ENCODE results near the gene ROBO1. TPM values are rescaled to one million over a fixed set of nuclear protein-coding genes. Genes with fewer than 3 reads are reported as not detected.

The ROBO1 gene
- total and polyA plus RNA-seq, 4 donors = 68.8 to 181 (median 106) TPM

DNA sequence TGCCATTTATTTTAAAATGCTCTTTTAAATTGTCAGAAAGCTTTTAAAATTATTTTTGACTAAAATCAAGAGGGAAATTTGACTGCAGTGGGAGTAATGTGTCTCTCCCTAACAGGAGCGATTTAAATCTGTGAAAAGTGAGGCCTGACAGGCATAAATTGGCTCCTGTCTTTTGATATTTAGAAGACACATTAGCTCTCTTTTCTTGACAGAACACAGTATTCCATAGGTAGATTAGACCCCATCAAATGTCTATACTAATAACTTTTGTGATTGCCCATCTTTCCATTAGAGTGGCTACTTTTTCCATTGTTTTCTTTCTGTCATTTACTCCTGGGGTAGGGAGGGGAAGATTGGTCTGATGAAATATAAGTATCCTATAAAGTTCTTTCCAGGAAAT lies 866.3 kb downstream of the ROBO1 start:
- H3K27ac ChIP-seq (ENCODE audit: low read depth, low read length) = no peak overlapping the region
- no peak for DNase-seq (ENCODE audit: low read depth in 4 of 6, low spot score in 6 of 6)
- no peaks in the 10 kb centered on the region for H3K9me3 ChIP-seq (ENCODE audit: control insufficient read depth, insufficient read depth, low read length)
- no peak overlapping the region for H3K4me3 ChIP-seq (ENCODE audit: low read depth, low read length)
- no peaks in the 10 kb centered on the region for H3K27me3 ChIP-seq (ENCODE audit: control insufficient read depth, insufficient read depth, low read length)
- no peaks in the 10 kb centered on the region for H3K36me3 ChIP-seq (ENCODE audit: control insufficient read depth, insufficient read depth, low read length)
- no CpG with 5 or more reads among the region's 1 CpG for WGBS (ENCODE audit: insufficient coverage)
- no peaks in the 10 kb centered on the region for H3K4me1 ChIP-seq (ENCODE audit: control insufficient read depth, insufficient read depth, low read length)

DNA sequence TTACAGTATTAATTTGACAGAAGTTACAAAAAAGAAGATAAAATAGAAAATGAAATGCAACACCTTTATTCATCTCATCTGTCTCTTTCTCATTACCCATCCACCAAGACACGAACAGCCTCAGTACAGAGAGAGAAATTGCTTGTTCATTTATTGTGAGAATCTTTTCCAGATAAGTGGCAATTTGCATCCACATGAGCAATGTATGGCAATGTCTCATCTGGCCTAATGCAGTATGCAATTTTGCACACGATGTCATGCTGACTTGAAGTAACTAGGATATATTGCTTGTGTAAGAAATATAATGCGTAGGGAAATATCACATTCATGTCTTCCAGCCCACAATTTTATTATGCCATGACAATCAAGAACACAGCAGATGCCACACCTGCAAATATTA lies 866.9 kb downstream of the ROBO1 start:
- Histone ChIP-seq H3K9me3 (ENCODE audit: control insufficient read depth, insufficient read depth, low read length) (no peaks in the 10 kb centered on the region), H3K27ac (ENCODE audit: low read depth, low read length) (no peak overlapping the region), H3K4me1 (ENCODE audit: control insufficient read depth, insufficient read depth, low read length) (no peaks in the 10 kb centered on the region), H3K27me3 (ENCODE audit: control insufficient read depth, insufficient read depth, low read length) (no peaks in the 10 kb centered on the region), H3K4me3 (ENCODE audit: low read depth, low read length) (no peak overlapping the region), H3K36me3 (ENCODE audit: control insufficient read depth, insufficient read depth, low read length) (no peaks in the 10 kb centered on the region)
- DNase-seq (ENCODE audit: low read depth in 4 of 6, low spot score in 6 of 6) = peak in 1 of 6 donors; percentile 78
- no CpG with 5 or more reads among the region's 3 CpGs for WGBS (ENCODE audit: insufficient coverage)

GRCh38 chr3:78900426-78900825 lies 867.4 kb downstream of the ROBO1 start:
- H3K27ac ChIP-seq (ENCODE audit: low read depth, low read length) = no peak overlapping the region
- H3K4me1 ChIP-seq (ENCODE audit: control insufficient read depth, insufficient read depth, low read length) = no peaks in the 10 kb centered on the region
- H3K9me3 ChIP-seq (ENCODE audit: control insufficient read depth, insufficient read depth, low read length) = no peaks in the 10 kb centered on the region
- no peaks in the 10 kb centered on the region for H3K36me3 ChIP-seq (ENCODE audit: control insufficient read depth, insufficient read depth, low read length)
- WGBS (ENCODE audit: insufficient coverage) = no CpG with 5 or more reads among the region's 1 CpG
- no peak overlapping the region for H3K4me3 ChIP-seq (ENCODE audit: low read depth, low read length)
- DNase-seq (ENCODE audit: low read depth in 4 of 6, low spot score in 6 of 6) = no peak
- no peaks in the 10 kb centered on the region for H3K27me3 ChIP-seq (ENCODE audit: control insufficient read depth, insufficient read depth, low read length)

GRCh38 chr3:78895528-78895927 lies 872.3 kb downstream of the ROBO1 start:
- H3K36me3 ChIP-seq (ENCODE audit: control insufficient read depth, insufficient read depth, low read length) = no peaks in the 10 kb centered on the region
- no peaks in the 10 kb centered on the region for H3K9me3 ChIP-seq (ENCODE audit: control insufficient read depth, insufficient read depth, low read length)
- no peak overlapping the region for H3K27ac ChIP-seq (ENCODE audit: low read depth, low read length)
- H3K4me3 ChIP-seq (ENCODE audit: low read depth, low read length) = no peak overlapping the region
- H3K4me1 ChIP-seq (ENCODE audit: control insufficient read depth, insufficient read depth, low read length) = no peaks in the 10 kb centered on the region
- no peaks in the 10 kb centered on the region for H3K27me3 ChIP-seq (ENCODE audit: control insufficient read depth, insufficient read depth, low read length)
- no peak for DNase-seq (ENCODE audit: low read depth in 4 of 6, low spot score in 6 of 6)

DNA sequence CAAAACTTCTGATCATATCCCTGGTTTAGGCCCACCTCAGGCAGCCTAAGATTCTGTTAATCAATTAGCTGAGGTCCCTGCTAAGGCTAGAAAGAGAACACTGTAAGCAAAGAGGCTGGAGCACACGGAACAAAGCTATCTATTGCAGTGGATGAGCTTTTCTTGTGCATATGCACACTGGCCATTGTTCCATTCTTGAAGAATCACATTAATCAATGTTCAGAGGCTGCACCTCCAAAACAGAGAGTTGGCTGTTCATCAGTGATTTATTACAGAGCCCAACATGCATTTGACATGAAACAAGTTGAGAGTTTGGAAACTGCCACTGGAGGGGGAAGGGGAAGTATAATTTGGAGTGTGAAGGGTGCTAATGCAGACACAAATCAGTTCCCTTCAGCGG lies 873.0 kb downstream of the ROBO1 start:
- Histone ChIP-seq H3K9me3 (ENCODE audit: control insufficient read depth, insufficient read depth, low read length) (no peaks in the 10 kb centered on the region), H3K4me1 (ENCODE audit: control insufficient read depth, insufficient read depth, low read length) (no peaks in the 10 kb centered on the region), H3K36me3 (ENCODE audit: control insufficient read depth, insufficient read depth, low read length) (no peaks in the 10 kb centered on the region), H3K27ac (ENCODE audit: low read depth, low read length) (no peak overlapping the region), H3K4me3 (ENCODE audit: low read depth, low read length) (no peak overlapping the region), H3K27me3 (ENCODE audit: control insufficient read depth, insufficient read depth, low read length) (no peaks in the 10 kb centered on the region)
- DNase-seq (ENCODE audit: low read depth in 4 of 6, low spot score in 6 of 6) = peak in 5 of 6 donors; percentile 9 to 73 (median 25)
- 60% methylated on average over 1 of the region's 2 CpGs for WGBS (ENCODE audit: insufficient coverage)

DNA sequence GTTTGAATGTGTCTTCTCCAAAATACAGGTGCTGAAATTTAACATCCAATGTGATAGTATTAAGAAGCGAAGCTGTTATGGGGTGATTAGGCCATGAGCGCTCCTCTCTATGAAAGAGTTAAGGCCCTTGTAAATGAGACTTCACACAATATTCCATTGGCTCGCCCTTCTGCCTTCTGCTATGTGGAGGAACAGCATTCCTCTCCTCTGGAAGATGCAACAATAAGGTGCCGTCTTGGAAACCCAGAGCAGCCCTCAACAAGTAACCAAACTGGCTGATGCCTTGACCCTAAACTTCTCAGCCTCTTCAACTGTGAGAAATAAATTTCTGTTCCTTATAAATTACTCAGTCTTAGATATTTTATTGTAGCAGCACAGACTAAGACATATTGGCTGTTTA lies 874.6 kb downstream of the ROBO1 start:
- WGBS (ENCODE audit: insufficient coverage) = 100% methylated on average over 1 of the region's 4 CpGs
- no peaks in the 10 kb centered on the region for H3K36me3 ChIP-seq (ENCODE audit: control insufficient read depth, insufficient read depth, low read length)
- no peak overlapping the region for H3K4me3 ChIP-seq (ENCODE audit: low read depth, low read length)

GRCh38 chr3:78889348-78889747 lies 878.5 kb downstream of the ROBO1 start:
- 60% methylated on average over 2 of the region's 4 CpGs for WGBS (ENCODE audit: insufficient coverage)
- no peak overlapping the region for H3K27ac ChIP-seq (ENCODE audit: low read depth, low read length)

More for the DNA sequence above, 874.6 kb downstream of the ROBO1 start:
- DNase-seq (ENCODE audit: low read depth in 4 of 6, low spot score in 6 of 6) = no peak
- Histone ChIP-seq H3K27ac (ENCODE audit: low read depth, low read length) (no peak overlapping the region), H3K4me1 (ENCODE audit: control insufficient read depth, insufficient read depth, low read length) (no peaks in the 10 kb centered on the region), H3K27me3 (ENCODE audit: control insufficient read depth, insufficient read depth, low read length) (no peaks in the 10 kb centered on the region), H3K9me3 (ENCODE audit: control insufficient read depth, insufficient read depth, low read length) (no peaks in the 10 kb centered on the region)

DNA sequence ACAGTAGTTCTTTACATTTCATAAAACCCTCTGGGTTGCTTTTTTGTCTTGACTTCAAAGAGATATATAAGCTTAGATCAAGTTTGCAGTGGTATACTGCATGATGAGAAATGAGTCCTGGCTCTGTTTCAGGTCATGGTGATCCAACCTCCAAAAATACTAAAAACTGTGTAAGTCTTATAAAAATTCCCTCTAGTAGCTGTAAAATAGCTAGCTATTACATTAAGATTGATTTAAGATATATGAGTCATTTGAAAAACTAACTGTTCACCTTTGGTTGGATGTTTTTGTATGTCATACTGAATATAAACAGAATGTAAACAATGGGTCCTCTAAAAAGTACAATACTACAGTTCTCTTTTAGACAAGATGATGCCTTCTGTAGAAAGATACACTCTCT lies 879.2 kb downstream of the ROBO1 start:
- no peaks in the 10 kb centered on the region for H3K36me3 ChIP-seq (ENCODE audit: control insufficient read depth, insufficient read depth, low read length)
- no peak overlapping the region for H3K27ac ChIP-seq (ENCODE audit: low read depth, low read length)
- H3K27me3 ChIP-seq (ENCODE audit: control insufficient read depth, insufficient read depth, low read length) = no peaks in the 10 kb centered on the region
- no peak overlapping the region for H3K4me3 ChIP-seq (ENCODE audit: low read depth, low read length)
- DNase-seq (ENCODE audit: low read depth in 4 of 6, low spot score in 6 of 6) = no peak
- H3K4me1 ChIP-seq (ENCODE audit: control insufficient read depth, insufficient read depth, low read length) = no peaks in the 10 kb centered on the region
- H3K9me3 ChIP-seq (ENCODE audit: control insufficient read depth, insufficient read depth, low read length) = no peaks in the 10 kb centered on the region

More at GRCh38 chr3:78889348-78889747, 878.5 kb downstream of the ROBO1 start:
- peak in 1 of 6 donors; percentile 81 for DNase-seq (ENCODE audit: low read depth in 4 of 6, low spot score in 6 of 6)
- Histone ChIP-seq H3K27me3 (ENCODE audit: control insufficient read depth, insufficient read depth, low read length) (no peaks in the 10 kb centered on the region), H3K36me3 (ENCODE audit: control insufficient read depth, insufficient read depth, low read length) (no peaks in the 10 kb centered on the region), H3K4me3 (ENCODE audit: low read depth, low read length) (no peak overlapping the region), H3K9me3 (ENCODE audit: control insufficient read depth, insufficient read depth, low read length) (no peaks in the 10 kb centered on the region), H3K4me1 (ENCODE audit: control insufficient read depth, insufficient read depth, low read length) (no peaks in the 10 kb centered on the region)

DNA sequence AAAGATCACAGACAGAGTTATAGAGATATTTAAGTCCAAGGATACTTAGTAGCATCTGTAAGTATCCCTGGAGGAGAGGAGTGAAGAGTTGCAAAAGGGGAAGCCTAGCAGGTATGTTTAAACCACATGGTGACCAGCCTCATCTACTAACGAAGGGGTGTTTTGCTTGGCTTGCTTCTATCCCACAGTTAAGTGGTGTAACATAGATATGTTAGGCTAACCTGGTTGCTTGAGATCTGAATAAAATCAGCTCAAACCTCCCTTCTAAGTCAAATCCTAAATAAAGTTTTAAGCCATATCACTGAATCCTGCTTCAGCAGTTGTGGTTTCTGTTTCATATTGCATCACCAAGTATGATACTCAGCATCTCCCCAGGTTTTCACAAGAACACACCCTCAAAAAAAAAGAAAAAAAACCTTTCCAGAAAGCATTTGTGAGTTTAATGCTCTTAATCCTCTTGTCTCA lies 880.2 kb downstream of the ROBO1 start:
- H3K27ac ChIP-seq (ENCODE audit: low read depth, low read length) = no peak overlapping the region
- no CpG with 5 or more reads among the region's 1 CpG for WGBS (ENCODE audit: insufficient coverage)

GRCh38 chr3:78887029-78887428 lies 880.8 kb downstream of the ROBO1 start:
- WGBS (ENCODE audit: insufficient coverage) = 75% methylated on average over 1 of the region's 1 CpG
- no peaks in the 10 kb centered on the region for H3K4me1 ChIP-seq (ENCODE audit: control insufficient read depth, insufficient read depth, low read length)
- DNase-seq (ENCODE audit: low read depth in 4 of 6, low spot score in 6 of 6) = no peak
- no peak overlapping the region for H3K4me3 ChIP-seq (ENCODE audit: low read depth, low read length)
- no peaks in the 10 kb centered on the region for H3K27me3 ChIP-seq (ENCODE audit: control insufficient read depth, insufficient read depth, low read length)
- H3K27ac ChIP-seq (ENCODE audit: low read depth, low read length) = no peak overlapping the region
- no peaks in the 10 kb centered on the region for H3K36me3 ChIP-seq (ENCODE audit: control insufficient read depth, insufficient read depth, low read length)
- no peaks in the 10 kb centered on the region for H3K9me3 ChIP-seq (ENCODE audit: control insufficient read depth, insufficient read depth, low read length)

More for the DNA sequence above, 880.2 kb downstream of the ROBO1 start:
- no peak for DNase-seq (ENCODE audit: low read depth in 4 of 6, low spot score in 6 of 6)
- no peaks in the 10 kb centered on the region for H3K27me3 ChIP-seq (ENCODE audit: control insufficient read depth, insufficient read depth, low read length)
- no peaks in the 10 kb centered on the region for H3K4me1 ChIP-seq (ENCODE audit: control insufficient read depth, insufficient read depth, low read length)
- H3K36me3 ChIP-seq (ENCODE audit: control insufficient read depth, insufficient read depth, low read length) = no peaks in the 10 kb centered on the region
- H3K9me3 ChIP-seq (ENCODE audit: control insufficient read depth, insufficient read depth, low read length) = no peaks in the 10 kb centered on the region
- no peak overlapping the region for H3K4me3 ChIP-seq (ENCODE audit: low read depth, low read length)

All from spinal cord (tissue), 10 donors.